GM19238 (cell line): ENCODE results near the gene TADA1.
A peak's percentile ranks its signal among the peaks of the same experiment; 100 is the strongest.
"Not testable (repeated sequence)": the region's sequence is repeated elsewhere in the genome, so short reads cannot be mapped to it uniquely, and the experiment has no call there.

Experiments
- DNase-seq: peaks from one replicate; pipeline ENCODE4 v3.0.0; 2011; ENCODE audit warnings: low spot score; ENCODE audit not compliant: insufficient read length

Gene TADA1

DNA sequence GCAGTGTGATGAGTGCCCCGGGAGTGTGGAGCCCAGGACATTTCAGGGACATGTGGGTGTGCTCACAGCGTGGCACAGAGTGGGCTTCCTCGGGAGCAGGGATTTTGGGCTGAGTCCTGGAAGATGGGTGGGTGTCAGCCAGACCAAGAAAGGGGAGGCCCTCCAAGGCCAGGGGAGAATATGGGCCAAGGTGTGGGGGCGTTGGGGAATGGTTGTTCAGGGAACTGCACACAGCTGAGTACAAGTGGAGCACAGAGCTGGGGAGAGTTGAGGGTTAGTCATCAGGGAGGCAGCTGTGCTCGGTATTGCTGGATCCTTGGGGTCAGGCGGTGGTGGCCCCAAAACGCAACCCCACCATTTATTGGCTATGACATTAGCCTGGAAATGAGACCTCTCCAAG, 31.3 kb downstream of the TADA1 start:
- no peak for DNase-seq

DNA sequence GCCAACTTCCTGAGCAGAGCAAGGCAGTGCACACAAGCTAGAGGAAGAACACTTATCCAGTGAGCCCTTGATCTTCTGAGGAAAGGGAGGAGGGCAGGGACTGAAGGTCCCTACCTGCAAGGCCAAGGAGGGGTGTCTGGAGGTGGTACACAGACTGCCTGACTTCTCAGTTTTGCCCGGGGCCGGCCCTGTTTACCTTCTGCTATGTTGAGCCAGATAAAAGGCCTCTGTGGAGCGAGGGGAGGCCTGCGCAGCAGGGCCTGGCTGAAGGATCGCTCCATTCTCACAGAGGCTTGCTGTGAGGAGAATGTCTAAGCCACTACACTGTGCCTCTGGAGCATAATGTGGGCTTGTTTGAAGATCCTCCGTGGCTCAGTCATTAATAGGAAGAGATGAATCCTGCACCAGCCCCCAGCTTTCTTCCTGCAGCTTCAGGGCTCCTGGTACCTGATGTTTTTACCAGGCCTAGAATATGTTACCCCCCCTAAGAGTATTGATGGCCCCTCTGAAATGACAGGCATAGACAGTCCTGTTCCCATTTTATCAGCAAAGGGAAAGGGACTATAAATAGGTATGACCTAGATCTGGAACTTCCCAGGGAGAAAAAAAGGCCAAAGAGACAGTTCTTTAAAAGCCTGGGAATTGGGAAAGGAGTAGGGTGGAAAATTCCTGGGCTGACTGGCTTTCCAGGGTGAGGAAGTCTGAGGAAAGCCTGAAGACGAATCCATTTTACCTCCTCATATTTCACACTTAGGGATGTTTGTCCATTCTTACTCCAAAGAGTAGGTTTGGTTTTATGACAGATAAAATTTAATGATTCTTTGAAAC, 32.1 kb downstream of the TADA1 start:
- no peak for DNase-seq

DNA sequence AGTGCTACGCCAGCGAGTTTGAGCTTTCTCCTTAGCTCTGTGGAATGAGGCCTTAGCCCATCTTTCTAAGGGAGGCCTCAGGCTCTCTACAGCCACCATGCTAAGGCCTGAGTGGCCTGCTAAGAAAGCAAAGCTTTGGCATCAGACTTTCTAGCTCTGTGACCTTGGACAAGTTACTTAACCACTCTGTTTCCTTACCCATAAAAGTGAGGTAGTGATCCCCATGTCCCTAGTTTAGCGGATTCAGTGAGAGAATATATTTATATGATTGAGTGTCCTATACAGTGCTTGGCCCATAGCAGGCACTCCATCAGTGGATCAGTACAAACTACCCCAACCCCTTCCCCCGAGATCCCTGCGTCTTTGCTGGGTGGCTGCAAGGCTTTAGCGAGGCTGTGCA, 32.7 kb downstream of the TADA1 start:
- DNase-seq, result no peak

DNA sequence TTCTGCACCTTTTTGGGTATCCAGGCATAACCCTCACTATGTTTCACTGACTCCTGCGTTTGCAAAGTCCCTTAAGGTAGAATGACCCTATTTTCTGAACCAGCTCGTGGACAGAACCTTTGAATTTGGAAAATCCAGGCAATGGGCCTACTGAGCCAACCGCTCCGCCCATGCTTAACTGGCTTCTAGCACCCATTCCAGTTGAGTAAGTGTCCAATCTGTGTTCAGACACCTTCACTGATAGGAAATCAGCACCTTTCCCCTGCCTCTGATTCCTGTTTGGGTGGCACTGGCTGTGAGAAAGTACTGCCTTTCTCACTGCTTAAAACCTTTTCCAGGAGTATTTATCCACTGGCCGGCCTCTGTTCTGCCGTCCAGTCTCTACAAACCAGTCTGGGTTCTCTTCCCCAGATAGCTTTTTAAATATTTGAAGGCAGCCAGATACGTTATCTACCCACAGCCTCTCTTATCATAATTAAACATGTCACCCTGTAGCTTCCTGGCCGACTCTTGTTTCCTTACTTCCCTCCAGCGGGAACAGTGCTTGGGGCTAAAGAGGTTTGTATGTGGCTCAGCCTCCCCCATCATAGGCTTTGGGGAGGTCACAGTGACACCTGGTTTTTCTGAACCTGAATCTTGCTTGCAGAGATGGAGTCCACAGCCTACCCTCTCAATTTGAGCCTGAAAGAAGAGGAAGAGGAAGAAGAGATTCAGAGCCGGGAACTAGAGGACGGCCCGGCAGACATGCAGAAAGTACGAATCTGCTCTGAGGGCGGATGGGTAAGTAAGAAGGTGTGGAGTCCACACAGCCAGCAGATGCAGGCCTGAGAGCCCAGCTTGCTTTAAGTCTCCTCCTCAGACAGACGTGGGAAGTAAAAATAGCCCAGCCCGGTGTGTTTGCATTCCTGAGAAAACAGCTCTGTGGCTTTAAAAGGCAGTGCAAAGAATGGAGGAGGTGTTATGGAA, 35.5 kb downstream of the TADA1 start:
- DNase-seq, result no peak

DNA sequence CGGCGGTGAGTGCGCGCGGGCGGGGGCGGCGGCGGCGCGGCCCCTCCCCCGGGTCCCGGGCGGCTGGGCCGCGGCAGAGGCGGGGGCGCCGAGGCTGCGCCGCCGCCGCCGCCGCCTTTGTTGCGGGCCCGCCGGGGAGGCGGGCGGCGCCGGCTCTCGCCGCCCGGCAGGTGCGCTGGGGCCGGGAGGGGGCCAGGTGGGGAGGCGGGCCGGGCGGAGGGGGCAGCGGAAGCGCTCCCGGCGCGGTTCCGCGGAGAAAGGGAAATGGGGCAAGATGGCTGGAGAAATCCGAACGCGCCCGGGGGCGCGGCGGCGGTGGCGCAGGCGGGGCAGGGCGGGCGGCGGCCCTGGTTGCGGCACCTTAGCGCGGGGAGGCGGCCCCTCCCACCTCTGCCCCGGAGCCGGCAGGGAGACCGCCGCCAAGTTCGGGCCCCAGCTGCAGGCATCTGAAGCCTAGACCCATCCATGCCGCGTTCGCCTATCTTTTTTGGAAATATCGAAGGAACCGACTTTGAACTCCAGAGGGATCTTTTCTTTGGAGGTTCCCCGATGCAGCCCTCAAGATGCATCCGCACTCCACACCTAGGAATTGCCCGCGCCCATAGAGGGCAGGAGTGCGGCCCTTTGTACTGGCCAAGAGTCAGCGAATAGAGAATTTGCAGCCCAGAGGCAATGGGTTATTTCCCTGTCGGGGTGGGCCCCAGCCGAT, 36.3 kb downstream of the TADA1 start:
- DNase-seq, result peak; percentile 37

DNA sequence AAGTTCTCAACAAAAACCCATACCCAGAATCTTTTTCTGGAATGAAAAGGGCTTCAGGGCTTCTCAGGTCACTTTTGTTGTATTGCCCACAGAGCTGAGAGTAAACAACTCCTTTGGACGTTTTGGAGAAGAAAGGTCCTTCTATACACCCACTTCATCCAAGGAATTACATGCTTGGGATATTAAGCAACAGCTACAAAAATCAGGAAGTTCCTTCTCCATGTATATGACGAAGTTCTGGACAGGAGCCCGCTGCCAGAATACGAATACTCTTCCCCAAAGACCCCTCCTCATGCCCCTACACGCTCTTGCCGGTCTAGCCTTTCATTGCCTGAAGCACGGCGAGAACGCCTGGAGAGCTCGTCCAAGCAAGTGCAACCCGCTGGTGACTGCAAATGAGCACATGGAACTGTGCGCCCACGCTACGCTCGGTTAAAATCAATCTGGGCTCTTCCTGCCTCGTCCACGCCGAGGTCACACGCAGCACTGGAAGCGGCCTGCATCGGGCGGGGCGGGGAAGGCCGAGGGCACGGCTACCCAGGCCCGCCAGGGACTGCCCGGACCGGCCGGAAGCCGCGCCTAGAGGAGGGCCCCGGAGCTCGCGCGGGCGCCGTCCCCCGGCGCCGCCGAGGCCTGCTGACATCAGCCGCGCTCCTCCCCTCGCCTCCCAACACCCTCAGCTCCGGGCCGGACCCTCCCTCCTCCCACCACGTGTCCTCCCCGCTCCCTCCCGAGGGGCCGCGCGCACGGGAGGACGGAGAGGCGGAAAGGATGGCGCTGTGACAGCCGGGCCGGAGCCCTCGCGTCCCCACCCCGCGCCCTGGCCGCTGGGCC, 37.1 kb downstream of the TADA1 start, which contains the start of gene POGK:
Gene POGK, plus strand, starts transcription at position 710 of the 834 bp plus-strand sequence. CDS start 1,482 bp downstream, outside the sequence.
- DNase-seq, result peak; percentile 92

DNA sequence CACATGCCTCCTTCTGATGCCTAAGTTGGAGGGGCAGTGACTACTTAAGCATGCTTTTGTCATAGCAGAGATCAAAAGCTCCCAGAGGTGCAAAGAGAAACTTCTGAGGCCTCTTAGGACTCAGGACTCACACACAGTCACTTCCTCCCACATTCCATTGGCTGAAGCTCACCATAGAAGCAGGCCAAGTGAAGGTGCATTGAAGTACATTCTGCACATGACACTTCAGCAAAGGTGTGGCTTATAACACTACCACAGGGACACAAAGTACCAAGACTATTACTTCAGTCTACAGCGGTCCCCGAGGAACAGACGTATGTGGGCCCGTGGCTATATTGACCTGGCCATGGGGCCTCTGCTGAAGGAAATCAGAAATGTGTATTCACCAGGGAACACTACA, 39.3 kb downstream of the TADA1 start:
- DNase-seq, result no peak

DNA sequence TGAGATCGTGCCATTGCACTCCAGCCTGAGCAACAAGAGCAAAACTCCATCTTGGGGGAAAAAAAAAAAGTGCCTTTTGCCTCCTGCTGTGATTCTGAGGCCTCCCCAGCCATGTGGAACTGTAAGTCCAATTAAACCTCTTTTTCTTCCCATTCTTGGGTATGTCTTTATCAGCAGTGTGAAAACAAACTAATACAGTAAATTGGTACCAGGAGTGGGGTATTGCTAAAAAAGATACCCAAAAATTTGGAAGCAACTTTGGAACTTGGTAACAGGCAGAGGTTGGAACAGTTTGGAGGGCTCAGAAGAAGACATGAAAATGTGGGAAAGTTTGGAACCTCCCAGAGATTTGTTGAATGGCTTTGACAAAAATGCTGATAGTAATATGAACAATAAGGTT, 46.3 kb downstream of the TADA1 start:
- DNase-seq, result not testable (repeated sequence)

DNA sequence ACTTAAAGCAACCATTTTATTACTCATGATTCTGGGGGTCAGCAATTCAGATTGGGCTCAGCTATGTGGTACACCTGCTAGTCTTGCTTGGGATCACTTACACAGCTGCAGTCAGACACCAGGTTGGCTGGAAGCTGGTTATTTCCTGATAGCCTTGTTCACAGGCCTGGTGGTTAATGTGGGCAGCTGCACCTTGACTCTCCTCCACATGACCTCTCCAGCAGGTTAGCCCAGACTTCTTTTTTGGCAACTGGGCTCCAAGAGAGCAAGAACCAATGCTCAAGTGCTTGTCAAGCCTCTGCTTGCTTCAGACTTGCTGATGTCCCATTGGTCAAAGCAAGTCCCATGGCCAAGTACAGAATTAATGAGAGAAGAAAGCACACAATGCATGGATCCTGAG, 48.6 kb downstream of the TADA1 start:
- DNase-seq, result no peak

DNA sequence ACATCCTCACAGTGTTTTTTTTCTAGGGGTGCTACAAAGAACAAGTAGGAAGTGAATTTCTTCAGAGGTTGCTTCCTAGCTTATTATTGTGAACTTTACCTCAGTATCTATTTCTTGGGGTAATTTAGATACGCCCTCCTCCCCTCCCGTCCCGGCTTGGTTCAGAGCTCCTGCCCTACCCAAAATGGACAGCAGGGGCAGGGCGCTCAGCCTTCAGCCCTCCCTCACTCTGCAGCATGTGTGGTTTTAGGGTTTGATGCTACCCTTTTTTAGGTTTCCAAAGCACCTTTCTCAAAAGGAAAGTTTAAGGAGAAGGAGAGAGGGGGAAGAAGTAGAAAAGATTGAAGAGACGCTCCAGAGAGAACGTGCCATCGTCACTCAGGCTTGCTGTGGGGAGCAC, 53.7 kb downstream of the TADA1 start:
- DNase-seq, result no peak

DNA sequence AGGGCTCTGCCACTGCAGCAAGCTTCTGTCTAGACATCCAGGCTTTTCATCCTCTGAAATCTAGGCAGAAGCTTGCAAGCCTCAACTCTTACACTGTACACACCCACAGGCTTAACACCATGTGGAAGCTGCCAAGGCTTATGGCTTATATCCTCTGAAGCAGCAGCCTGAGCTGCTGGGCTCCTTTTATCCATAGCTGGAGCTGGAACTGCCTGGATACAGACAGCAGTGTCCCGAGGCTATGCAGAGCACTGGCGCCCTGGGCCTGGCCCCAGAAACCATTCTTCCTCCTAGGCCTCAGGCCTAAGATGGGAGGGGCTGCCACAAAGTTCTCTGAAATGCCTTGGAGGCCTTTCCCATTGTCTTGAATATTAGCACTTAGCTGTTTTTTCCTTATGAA, 56.1 kb downstream of the TADA1 start:
- DNase-seq, result no peak

DNA sequence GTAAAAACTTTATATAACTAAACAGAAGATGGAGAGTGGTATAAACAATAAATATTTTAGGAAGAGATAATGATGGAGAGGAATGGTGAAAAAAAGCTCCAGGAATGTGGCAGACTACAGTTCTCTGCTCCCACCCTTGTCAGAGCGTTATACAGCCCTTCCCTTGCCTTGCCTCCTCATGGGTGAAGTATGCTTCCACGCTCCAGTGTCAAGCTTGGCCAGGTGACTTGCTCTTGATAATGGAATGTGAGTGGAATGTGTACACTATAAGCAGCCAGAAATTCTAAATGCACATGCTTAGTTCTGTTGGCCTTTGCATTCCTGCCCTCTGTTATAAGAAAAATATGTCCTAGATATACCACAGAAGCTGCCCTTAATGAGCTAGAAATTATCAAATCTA, 61.5 kb downstream of the TADA1 start:
- no peak for DNase-seq

DNA sequence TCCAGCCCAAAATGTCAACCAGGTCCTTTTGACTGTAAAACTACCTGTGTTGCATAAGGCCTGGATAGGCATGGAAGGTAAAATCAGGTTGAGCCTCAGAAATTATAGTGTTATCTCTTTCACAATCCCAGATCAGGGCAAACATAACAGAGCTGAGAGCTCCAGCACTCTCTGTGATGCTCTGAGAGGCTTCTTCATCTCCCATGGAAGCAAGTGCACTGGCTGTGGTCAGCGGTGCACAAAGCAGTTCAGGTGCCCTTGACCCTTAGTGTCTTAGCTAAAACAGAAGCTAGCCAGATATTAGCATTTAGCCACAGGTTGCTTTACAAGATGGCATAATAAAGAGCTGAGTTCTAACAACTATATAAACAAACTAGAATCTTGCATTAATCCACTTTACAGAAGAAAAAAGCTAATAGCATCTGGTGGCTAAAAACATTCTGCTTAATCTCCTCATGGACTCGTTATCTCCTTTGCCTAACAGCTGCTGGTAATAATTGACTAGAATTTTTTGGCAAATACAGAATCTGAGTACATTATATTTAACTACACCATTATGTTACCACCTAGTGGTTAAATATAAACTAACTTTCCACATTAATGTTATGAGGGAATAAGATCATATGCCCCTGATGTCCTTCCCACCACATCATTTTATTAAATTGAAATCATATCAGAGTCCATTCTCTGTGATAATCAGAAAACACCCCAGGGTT, 62.4 kb downstream of the TADA1 start:
- no peak for DNase-seq

DNA sequence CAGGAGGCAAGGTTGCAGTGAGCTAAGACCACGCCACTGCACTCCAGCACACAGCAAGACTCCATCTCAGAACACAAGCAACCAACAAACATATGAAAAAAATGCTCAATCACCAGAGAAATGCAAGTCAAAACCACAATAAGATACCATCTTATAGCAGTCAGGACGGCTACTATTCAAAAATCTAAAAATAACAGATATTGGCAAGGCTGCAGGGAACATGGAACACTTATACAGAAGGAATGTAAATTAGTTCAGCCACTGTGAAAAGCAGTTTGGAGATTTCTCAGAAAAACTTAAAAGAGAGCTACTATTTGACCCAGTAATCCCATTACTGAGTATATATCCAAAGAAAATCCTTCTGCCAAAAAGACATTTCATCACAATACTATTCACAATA, 64.4 kb downstream of the TADA1 start:
- DNase-seq, result no peak

DNA sequence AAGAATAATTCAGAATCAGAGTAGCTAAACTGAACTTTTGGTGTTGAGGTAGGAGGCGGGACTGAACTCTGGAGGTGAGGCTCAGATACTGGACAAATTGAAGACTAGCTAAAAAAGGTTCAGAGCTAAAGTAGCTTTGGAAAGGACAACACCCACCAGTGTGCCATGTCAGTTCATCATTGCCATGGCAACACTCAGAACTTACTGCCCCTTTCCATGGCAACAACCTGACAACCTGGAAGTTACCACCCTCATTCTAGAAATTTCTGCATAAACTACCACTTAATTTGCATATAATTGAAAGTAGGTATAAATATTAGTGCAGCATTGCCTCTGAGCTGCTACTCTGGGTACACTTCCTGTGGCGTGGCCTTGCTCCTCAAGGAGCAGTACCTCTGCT, 67.1 kb downstream of the TADA1 start:
- DNase-seq, result no peak
